8988T (cell line): ENCODE results near the gene LSAMP.

Source experiments
- DNase-seq: peaks from one replicate; pipeline ENCODE4 v3.0.0; 2011

LSAMP gene

DNA sequence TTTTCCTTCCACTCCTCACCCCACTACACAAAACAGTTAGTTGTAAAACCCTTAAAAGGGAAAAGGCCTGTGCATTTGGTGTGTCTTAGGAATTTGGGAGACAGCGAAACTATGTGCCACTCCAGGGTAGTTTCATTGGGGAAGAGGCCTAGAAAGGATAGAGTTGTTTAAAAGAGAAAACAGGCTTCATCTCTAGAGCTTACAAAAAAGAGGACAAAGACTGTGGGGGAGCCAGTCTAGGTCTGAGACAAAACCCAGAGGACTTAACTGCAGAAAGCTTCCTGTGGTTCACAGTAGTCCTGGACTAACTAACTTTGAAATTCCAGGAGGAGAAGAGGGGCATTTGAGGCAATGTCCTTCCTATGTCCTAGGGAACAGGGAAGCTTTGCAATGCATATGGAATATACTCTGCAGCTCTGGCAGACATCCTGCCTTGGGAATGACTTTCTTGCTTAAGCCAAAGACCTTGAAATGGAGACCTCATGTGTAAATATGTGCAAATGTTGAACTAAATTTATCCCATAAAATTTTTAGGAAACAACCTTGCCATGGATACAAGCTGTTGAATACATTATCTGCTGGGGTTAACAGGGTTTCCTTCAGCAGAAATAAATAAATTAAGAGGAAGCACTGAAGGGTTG is 159.4 kb downstream of the LSAMP start:
- no peak for DNase-seq

DNA sequence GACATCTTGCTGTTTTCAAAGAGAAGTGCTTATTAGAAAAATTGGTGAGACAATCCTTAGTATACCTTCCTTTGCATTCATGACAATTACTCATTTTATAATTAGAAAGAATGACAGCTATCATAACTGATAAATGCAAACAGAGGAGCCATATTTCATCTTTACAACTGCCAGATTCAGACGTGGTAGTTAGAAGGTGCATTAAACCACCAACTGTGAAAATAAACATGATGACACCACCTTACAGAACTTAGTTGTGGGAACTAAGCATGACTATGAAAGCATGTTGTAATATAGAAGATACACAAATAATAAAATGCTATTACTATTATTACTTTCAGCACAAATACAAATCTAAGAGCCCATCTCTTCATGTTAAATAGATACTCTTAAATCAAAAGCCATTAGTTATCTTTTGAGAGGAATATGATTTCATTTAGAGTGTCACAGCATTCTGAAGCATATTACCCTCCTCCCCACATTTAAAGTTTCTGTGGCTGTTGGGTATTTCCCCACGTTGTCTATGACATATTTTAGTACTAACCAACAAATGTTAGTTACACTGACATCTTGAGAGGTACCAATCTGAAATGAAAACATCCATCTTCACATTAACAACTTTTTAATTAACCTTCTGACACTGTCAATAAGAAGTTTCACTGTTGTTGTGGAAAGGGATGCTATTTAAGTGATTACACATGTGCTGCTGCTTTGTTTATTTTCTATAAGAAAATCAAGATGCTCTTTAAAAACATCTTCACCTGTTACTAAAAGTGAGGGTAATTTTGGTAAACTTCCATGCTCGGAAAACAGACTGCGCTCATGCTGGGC is 163.8 kb downstream of the LSAMP start:
- no peak for DNase-seq

DNA sequence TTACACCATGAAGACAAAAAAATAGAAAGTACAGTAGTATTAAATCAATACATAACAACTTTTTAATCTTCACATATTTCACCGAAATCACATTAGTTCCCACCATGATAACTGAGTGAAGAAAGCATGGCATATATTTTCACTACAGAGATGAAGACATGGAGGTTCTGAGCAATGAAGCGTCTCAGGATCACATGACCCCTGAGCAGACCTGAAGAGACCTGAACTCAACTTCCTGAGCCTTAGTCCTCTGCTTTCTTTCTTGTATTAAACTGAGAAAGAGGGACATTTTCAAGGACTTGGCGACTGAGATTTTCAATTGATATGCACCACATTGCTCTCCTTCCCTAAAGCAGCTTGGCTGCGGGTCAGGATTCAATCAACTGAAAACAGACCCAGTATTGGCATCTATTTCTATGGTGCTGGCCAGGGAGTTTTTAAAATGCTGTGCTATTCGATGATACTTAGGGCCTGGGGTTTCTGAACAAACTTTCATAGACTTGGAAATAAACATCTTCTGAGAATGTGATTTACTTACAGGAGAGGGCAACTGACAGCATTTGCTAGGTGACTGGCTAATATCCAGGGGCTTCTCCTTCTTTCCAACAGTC is 165.1 kb downstream of the LSAMP start:
- no peak for DNase-seq

DNA sequence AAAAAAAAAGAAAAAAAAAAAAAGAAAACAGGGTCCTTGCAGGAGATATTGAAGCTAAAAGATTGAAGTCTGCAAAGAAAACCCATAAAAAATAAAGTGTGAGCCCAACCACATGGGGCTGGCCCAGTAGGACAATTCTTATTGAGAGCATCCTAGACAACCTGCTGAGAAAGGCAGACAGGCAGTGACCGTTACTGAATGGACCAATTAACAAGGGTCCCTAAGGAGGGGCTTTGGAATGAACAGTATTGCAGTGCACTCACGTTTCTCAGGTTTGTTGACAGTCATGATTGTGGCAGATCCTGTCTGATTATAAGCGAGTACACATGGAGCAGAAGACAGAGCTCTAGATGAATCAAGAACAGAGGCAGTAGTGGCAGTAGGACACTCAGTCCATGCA is 168.6 kb downstream of the LSAMP start:
- DNase-seq, result no peak

DNA sequence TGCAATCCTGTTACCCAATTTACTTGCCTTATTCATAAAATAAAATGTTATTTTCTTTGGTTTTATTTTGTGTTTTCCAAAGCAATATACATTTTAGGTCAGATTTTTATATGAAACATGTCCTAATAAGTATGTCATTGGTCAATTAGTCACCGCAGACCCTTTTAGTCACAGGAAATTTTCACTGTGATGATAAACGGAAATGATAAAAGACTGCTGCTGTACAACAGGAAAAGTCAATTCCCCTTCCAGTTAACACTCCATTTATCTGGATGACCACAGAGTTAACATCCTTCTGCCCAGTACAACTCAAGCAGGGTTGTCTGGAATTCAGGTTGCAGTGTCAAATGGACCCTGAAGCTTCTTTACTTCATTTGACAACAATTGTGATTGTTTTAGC is 175.2 kb downstream of the LSAMP start:
- no peak for DNase-seq

DNA sequence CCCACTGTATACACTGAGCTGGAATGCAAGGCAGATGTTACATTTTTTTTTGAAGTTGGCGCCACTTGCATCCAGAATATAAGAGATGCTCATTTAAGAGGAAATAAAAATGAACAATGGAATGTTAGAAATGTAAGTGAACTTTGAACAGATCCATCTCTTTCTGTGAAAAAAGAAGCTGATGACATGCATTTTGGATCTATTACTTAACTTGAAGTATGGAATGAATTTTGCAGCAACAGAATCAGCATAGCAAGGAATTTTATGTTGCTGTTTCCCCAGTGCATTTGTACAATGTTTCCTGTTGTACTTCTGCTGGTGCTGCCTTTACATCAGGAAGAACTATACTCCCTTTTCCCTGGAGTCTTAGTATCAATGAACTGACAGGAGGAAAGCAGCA is 178.2 kb downstream of the LSAMP start:
- DNase-seq, result no peak

DNA sequence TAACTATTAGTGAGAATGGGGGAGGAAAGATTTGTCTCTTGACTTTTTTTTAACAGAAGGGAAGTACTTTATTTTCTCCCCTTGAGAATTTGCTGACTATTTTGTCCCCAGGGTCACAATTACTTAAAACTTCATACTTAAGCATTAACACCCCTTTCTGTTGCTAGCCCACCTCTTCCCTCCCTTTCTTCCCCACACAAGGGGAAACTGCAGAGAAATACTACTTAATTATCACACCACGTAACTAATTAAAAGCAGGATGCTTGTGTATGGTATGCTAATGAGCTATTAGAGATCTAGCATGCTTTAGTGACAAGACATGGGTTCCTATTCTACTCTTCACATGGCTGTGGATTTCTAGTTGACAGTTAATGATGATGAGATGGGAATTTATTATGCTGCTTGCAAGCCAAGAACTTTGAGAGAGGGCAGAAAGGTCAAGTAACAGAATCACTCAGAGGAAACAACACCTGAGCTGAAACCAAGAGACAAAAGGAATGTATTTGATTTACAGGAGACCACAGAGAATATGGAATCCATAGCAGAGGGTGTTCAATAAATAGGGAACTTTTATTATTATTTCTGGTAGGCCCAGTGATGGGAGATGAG is 179.2 kb downstream of the LSAMP start:
- DNase-seq, result no peak

DNA sequence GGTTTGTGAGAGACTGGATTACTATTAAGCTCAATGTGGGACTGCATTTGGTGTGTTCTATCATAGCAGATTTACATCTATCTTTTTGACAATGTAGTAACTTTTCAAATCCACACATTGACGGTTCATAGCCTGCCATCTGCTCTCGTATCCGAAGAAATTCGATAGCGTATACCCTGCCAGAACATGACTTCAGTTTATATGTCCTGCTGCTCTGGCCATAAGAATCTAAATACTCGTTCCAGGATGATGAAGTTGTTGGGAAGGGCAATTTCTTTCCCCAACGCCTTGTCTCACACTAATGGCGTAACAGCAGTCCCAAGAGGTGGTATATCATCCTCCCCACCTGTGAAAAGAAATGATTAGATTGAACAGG is 180.0 kb downstream of the LSAMP start:
- no peak for DNase-seq

DNA sequence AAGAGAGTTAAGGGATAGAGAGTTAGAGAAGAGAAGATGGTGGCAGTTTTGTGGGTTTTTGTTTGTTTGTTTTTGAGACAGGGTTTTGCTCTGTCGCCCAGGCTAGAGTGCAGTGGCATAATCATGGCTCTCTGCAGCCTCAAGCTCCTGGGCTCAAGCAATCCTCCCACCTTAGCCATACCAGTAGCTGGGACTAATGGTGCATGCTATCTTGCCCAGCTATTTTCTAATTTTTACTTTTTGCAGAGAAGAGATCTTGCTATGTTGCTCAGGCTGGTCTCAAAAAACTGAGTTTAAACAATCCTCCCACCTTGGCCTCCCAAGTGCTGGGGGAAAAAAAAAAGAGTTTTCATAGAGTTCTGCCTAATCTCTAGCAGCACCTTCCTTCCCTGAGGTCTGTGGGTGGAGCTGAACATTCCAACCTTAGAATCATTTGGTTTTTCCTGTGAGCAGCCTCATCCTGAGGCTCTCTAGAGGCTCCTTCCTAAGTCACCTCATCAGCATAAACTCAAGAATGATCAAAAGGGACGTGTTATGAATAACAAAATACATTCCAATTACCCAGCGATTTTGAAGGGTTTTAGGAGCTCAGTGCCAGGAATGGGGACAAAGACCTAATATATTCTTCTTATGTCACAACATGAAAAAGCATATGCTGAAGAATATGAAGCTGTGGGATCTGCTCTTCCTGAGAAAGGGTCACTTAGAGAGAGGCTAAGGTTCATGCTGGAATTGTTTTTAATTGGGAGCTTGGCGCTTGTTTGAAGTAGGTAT is 180.6 kb downstream of the LSAMP start:
- DNase-seq, result no peak

DNA sequence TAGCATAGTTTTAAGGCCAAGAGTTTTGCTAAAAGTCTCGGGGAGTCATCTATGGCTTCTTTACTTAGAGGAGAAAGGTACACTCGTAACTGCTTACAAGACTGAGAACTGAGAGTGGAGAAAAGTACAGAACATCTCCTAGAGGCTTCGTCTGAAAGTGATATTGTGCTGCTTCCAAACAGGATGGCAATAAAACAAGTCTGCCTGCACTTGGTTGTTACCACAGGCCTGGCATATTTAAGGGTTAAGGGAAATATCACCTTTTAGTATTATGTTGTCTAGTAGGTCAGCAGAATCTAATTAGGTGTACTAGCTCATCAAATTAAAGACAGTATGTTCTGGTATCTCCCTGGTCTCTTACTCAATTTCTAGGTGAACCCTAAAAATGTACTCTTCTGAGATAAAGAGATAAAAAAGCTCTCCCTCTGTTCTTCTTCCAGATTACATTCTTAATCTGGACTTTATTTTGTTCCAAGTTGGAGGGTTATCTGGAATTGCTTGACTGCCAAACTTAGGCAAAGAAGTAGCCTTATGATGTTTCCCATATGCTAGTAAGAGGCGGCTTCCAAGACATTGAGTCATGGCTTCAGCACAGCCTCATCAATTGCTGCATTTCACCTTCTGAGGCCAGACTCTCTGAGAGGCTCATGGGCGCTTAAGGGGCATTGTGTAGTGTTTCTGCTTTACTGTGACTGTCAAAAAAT is 181.3 kb downstream of the LSAMP start:
- DNase-seq, result no peak

DNA sequence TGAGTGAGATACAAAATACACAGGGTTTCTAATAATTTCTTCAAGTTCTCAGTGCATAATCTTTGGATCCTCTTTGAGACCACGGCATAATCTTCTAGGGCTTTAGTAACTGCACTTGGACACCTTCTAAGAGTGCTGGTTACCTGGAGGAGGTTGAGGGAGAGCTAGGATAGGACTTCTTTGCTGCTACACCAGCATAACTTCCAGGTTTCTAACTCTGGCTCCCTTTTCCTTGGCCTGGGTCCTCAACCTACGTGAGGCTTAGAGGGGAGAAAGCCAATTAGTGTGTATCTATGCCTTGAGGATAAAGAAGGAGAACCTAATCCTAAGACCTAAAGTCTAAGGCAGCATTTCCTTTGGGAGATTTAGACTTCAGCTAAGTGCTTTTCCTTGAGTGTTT is 184.8 kb downstream of the LSAMP start:
- DNase-seq, result no peak

DNA sequence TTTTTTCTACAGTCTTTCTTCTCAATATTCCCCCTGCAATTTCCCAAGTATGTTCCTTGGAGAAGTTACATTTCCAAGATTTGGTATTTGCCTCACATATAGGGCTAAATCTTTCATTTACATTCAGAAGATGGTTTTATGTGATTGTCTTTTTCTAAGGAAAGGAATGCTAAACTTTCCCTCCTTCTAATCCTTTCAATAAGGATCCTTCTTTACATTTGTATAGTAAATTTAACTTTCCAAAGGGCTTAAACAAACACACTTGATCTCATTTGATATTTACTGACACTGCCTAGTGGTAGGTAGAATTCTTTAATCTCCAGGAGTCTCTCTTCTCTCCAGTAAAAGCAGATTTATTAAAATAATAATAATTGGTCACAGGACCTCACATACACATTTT is 185.3 kb downstream of the LSAMP start:
- DNase-seq, result no peak

DNA sequence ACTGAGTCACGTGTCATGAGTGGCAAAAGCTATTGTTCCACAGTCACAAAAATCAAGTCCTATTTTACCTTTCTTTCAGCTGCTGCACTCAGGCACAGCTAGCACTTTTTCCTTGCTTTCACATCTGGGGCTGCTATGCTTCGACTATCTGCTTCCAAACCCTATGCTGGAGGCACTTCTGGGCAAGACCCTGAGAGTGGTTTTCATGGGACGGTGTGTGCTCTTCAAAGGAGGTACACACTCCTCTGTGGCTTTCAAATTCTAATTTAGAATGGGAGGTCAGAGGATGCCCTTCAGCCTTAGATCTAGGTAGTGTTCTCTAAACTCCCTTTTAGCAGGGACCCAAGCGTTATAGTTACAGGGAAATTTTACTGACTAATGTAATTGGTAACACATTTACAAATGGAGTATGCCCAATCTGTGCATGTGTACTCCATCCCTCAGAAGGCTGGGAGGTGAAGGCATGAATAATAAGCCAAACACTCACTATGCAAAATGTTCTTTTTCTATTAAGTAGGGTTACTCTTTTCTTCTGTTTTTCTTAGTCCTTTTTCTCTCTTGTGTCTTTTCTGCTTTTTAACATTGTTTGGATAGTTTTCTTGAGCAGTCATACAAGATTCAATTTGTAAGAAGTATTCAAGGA is 188.3 kb downstream of the LSAMP start:
- DNase-seq, result no peak

DNA sequence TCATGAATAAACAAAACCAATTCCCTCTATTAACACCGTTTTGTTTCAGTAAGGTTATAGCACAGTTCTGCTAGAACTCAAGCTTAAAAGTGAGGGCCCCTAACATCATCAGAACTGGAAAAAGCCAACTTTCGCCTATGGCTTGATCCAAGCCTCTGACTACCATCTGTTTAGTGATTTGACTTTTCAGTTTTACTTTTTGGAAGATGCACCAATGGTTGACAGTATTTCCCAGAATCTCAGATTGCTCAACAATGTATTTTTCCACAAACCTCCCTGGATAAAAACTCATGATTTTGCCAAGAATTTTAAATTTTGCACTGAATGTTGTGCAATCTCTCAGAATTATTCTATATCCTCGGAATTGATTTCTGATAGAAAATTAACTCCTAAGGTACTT is 190.7 kb downstream of the LSAMP start:
- DNase-seq, result no peak

DNA sequence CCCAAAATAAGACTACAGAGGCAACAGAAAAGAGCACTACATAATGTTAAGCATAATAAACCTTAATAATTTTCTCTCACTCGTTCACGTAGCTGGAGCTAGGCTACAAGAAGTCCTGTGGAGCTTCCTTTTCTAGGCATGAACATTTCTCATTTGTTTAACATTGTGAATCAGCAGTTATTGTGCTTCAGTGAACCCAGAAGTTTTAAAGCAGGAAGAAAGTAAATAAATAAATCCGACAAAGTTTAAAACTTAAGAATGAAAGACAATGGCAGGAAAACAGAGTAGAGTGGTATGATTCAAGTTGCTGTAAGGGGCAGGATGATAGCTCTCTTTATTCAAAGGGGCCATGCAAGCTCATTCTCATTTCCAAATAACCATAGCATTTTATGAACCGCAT is 191.8 kb downstream of the LSAMP start:
- DNase-seq, result no peak

DNA sequence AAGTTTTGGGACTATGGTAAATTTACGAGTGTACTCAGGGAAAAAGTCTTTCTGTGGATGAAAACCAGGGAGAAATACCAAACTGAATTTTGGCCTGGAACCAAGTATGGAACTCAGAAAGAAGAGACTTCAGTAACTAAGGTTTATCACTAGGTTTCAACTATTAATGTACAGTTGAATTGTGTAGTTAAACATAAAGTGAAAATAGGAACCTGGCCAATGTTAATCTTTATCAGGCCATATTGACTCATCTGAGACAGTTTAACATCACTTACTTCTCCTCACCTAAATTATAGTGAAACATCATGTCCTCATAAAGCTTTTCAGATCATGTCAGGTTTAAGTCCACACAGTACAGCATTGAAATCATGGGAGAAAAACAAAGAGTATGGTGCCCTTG is 197.7 kb downstream of the LSAMP start:
- no peak for DNase-seq

DNA sequence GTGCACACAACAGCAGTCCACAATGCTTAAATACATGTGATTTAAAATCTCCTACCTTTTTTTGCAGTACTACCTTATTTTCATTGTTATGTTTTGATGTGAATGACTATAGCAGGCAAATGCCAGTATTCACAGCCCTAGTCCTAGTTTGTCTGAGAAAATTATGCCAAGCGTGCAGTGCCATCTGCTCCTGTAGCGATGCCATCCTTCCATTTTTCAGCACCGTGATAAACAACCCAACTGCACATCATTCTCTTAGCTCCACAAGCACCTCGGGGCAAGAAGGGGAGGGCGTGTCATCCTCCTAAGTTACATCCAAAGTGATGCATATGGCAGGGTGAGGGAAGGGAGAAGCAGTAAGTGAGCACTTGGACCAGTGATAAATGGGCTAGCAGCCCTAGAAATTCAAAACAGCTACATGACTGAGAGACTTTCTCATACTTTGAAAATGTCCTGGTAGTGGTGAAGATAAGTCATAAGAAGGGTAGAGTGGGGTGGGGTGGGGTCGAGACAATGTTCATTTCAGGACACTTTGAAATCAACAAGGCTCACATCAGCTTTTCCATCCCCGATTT is 198.8 kb downstream of the LSAMP start:
- DNase-seq, result no peak

DNA sequence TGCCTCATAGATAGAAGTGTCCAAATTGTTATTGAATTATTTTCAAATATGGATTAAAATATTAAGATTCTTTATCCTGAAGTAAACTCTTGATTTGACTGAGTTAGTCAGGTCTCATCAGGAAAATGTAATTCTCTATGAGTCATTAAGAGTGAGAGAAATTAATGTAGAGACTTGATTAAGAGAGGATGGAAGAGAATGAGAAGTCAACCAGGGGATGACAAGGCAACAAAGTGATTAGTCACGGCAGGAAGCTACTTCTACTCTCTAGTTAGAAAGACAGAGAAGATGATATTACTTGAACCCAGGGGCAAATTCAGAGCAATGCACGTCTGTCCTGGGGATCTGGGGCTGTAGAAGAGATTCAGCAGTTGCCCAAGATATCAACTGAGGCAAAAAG is 202.5 kb downstream of the LSAMP start:
- DNase-seq, result no peak

DNA sequence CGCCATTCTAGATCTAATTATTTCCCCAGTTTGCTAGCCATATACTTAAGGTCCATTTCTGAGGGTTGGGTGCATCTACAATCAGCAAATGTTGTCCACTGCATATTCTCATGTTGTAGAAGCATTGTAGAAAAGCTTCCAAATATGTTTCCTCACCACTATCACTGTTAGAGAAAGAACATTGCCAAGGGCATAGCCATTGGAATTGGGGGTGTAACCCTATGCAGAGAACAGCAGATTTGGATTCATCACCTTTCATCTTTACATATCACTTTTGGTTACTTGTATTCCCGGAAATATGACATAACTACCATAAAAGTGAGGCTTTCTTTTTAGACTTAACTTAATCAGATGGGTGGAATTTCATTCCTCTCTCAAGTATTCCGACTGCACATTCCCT is 203.6 kb downstream of the LSAMP start:
- DNase-seq, result no peak

DNA sequence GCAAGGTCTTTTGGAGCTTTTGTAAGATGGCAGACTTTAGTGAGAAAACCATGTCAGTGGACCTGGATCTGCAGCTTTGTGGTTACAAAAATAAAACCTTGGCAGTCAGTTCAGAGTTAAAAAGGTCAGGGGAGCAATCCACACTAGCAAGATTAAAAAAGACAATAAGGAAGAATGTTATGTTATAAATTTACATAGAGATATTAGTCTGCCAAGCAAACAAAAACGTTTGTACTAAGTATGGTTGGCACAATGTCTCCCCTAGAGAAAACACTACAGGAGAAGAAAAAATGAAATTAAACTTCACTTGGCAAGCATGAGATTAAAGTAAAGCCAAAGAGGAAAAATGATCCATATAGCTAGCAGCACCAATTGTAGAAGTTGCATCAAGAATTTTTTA is 205.0 kb downstream of the LSAMP start:
- DNase-seq, result no peak

DNA sequence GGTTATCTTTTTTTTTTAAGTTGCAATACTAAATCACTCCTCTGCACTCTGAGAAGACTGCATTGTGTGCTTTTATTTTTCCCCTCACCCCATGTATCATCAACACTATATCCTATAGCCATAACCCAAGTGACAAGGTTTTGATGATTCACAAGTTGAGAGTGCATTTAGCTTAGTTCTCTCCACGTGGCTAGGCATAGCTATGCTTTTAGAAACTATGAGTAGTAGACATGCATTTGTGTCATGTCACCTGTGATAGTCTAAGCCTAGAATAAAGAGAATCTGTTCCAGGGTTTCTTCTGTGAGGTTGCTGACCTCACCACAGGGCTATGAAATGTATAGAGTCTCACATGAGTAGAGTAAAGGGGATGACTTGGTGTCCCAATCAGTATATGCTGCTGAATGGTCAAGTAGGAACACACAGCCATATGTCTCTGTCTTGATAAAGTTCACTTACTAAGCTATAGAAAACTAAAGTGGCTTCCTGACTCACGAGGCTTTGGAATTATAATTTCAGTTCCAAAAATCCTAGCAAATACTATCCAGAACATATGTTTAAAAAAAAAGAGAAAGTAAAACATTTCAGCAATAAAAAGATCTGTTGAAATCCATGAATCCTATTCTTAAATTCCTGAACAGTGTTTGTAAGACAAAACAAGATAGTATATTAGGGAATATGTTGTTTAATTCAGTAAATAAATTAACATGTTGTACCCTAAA is 206.3 kb downstream of the LSAMP start:
- DNase-seq, result no peak
